ENCODE data around the gene SPOCK3. TPM values are rescaled to one million over a fixed set of nuclear protein-coding genes. Genes with fewer than 3 reads are reported as not detected.

Gene SPOCK3
- total and polyA plus RNA-seq, 10 of the 15 experiments (the other 5 are each of a cell fraction or from before 2014, with no cell fraction given): 0.06 to 0.39 (median 0.09) TPM; not detected in 5

GRCh38 chr4:166735553-166735952 lies 498.7 kb downstream of the SPOCK3 start:
- in situ Hi-C loops (cut with MboI): no loop called here
- ChIA-PET POLR2A (no interaction called here), RAD21 (ENCODE audit: unreplicated experiment) (no interaction called here), CTCF (no interaction called here), SMC1A (ENCODE audit: uncharacterized antibody, unreplicated experiment) (no interaction called here)
- H3K4me1 ChIP-seq (ENCODE audit: control insufficient read depth, insufficient read depth, low read length): no peaks in the 10 kb centered on the region
- FAIRE-seq (peak; percentile 23), DNase-seq (ENCODE audit: low read depth, low spot score) (no peak), ATAC-seq (no peak)
- intact Hi-C loops (cut with micrococcal nuclease; ENCODE audit: unreplicated experiment): no loop called here
- no peaks in the 10 kb centered on the region; the same call in 2 of the 3 replicates for H3K9me3 ChIP-seq (replicated peaks; ENCODE audit: control insufficient read depth, insufficient read depth, low read length)
- no TSS peak for BruUV-seq (replicated peaks)
- no peak overlapping the region for H3K9ac ChIP-seq (ENCODE audit: control insufficient read depth, insufficient read depth, low read length)
- 67% methylated on average over 1 of the region's 1 CpG for WGBS (ENCODE audit: insufficient coverage, insufficient replicate concordance, low lambda C conversion rate, missing lambda C conversion rate)
- H3K4me3 ChIP-seq: no peak overlapping the region
- H4K20me1 ChIP-seq (ENCODE audit: control insufficient read depth, insufficient read depth): no peaks in the 10 kb centered on the region
- H3K27ac ChIP-seq (ENCODE audit: control insufficient read depth, insufficient read depth): no peak overlapping the region
- H3K27me3 ChIP-seq (replicated peaks in 1 of 2; ENCODE audit: control insufficient read depth in 2 of 2, insufficient read depth in 2 of 2, low read length in 1 of 2): no peaks in the 10 kb centered on the region
- H2AFZ ChIP-seq (ENCODE audit: control insufficient read depth, low read depth, low read length): no peak overlapping the region
- TF ChIP-seq TCF7 (IDR thresholded peaks at IDR 0.05; ENCODE audit: borderline replicate concordance) (no peak), ZNF687 (IDR thresholded peaks at IDR 0.05) (no peak), RAD21 (IDR thresholded peaks at IDR 0.05; ENCODE audit: insufficient read depth, low read depth, low read length) (no peak), ZNF217 (IDR thresholded peaks at IDR 0.05) (no peak), IKZF1 (conservative IDR thresholded peaks at IDR 0.05) (no peak)
- TF ChIP-seq, protein P1, sequence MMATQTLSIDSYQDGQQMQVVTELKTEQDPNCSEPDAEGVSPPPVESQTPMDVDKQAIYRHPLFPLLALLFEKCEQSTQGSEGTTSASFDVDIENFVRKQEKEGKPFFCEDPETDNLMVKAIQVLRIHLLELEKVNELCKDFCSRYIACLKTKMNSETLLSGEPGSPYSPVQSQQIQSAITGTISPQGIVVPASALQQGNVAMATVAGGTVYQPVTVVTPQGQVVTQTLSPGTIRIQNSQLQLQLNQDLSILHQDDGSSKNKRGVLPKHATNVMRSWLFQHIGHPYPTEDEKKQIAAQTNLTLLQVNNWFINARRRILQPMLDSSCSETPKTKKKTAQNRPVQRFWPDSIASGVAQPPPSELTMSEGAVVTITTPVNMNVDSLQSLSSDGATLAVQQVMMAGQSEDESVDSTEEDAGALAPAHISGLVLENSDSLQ (IDR thresholded peaks at IDR 0.05): no peak
- TF ChIP-seq, protein P2, sequence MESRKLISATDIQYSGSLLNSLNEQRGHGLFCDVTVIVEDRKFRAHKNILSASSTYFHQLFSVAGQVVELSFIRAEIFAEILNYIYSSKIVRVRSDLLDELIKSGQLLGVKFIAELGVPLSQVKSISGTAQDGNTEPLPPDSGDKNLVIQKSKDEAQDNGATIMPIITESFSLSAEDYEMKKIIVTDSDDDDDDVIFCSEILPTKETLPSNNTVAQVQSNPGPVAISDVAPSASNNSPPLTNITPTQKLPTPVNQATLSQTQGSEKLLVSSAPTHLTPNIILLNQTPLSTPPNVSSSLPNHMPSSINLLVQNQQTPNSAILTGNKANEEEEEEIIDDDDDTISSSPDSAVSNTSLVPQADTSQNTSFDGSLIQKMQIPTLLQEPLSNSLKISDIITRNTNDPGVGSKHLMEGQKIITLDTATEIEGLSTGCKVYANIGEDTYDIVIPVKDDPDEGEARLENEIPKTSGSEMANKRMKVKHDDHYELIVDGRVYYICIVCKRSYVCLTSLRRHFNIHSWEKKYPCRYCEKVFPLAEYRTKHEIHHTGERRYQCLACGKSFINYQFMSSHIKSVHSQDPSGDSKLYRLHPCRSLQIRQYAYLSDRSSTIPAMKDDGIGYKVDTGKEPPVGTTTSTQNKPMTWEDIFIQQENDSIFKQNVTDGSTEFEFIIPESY (IDR thresholded peaks at IDR 0.05): no peak
- TF ChIP-seq, protein P3, sequence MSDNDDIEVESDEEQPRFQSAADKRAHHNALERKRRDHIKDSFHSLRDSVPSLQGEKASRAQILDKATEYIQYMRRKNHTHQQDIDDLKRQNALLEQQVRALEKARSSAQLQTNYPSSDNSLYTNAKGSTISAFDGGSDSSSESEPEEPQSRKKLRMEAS (IDR thresholded peaks at IDR 0.05; ENCODE audit: low read depth, low read length): no peak
- H3K4me2 ChIP-seq (ENCODE audit: control insufficient read depth, insufficient read depth): no peak overlapping the region
- no peaks in the 10 kb centered on the region for H3K36me3 ChIP-seq (ENCODE audit: control insufficient read depth in 2 of 2, insufficient read depth in 2 of 2, low read length in 1 of 2)
- H3K79me2 ChIP-seq (ENCODE audit: control insufficient read depth, insufficient read depth, low read length): no peaks in the 10 kb centered on the region

Data from GM12878 (cell line).